ENCODE measurements around the gene ATP2B1. TPM values are rescaled to one million over a fixed set of nuclear protein-coding genes. Genes with fewer than 3 reads are reported as not detected.

Gene ATP2B1
- total RNA-seq, 1 donor from 2014 or later = 48.9 TPM

DNA sequence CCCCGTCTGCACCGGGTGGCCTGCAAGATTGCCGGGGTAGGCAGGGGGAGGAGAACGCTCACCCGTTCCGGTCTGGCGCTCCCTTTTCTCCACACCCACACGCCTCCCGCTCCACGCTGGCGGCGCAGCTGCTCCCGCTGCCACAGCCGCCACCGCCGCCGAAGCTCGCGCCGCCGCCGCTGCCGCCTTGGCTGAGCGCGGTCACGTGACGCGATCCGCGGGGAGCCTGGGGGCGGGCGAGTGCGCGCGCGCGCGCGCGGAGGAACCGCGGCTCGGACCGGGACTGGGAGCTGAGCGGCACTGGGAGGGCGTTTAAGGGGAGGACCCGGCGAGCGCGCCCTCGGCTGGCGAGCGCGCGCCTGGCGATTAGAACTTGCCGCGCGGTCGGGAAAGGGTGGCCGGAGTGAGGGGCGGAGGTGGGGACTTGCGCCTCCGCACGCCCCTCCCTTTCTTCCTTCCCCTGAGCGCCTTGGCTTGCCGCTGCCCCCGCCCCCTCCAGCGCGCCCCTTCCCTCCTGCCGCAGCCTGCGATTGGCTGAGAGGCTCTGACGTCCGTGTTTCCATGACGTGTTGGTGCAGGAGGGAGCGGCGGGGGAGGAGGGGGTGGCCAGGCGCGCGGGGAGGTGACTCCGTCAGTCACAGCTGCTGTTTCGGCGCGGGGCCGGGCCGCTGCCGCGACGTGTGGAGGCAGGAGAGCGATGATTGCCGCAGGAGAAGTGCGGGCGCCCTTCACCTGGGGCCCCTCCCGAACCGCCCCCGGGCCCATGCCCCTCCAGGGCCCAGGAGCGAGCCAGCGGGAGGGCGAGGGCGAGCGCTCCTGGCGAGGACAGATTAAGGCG lies 738 bp upstream of the ATP2B1 start:
- peaks cover 41% of the 10 kb centered on the region for H3K79me2 ChIP-seq (ENCODE audit: insufficient read depth, low read length)
- Mint-ChIP-seq H3K4me1 (ENCODE audit: low read depth, unreplicated experiment) (peaks cover 9% of the 10 kb centered on the region), H3K36me3 (ENCODE audit: low read depth, unreplicated experiment) (no peaks in the 10 kb centered on the region), H3K27me3 (ENCODE audit: low read depth, unreplicated experiment) (no peaks in the 10 kb centered on the region), H3K4me3 (ENCODE audit: unreplicated experiment) (peak overlapping the region; percentile 93), H3K27ac (ENCODE audit: unreplicated experiment) (peak overlapping the region; percentile 69), H3K9me3 (ENCODE audit: unreplicated experiment) (no peaks in the 10 kb centered on the region)
- peak overlapping the region; percentile 93 for H2AFZ ChIP-seq (ENCODE audit: low read depth, low read length)
- H4K20me1 ChIP-seq (ENCODE audit: insufficient read depth, low read length) = peaks cover 27% of the 10 kb centered on the region
- FAIRE-seq (no peak), DNase-seq (ENCODE audit: low read depth) (peak; percentile 97)
- H3K27ac ChIP-seq (ENCODE audit: low read depth, low read length) = peak overlapping the region; percentile 95
- H3K4me1 ChIP-seq (ENCODE audit: insufficient read depth, low read length) = no peaks in the 10 kb centered on the region
- H3K4me2 ChIP-seq (ENCODE audit: low read length) = peak overlapping the region; percentile 91
- TF ChIP-seq EZH2 (IDR thresholded peaks at IDR 0.05; ENCODE audit: insufficient read depth, low read length) = no peak
- TF ChIP-seq, protein P1, sequence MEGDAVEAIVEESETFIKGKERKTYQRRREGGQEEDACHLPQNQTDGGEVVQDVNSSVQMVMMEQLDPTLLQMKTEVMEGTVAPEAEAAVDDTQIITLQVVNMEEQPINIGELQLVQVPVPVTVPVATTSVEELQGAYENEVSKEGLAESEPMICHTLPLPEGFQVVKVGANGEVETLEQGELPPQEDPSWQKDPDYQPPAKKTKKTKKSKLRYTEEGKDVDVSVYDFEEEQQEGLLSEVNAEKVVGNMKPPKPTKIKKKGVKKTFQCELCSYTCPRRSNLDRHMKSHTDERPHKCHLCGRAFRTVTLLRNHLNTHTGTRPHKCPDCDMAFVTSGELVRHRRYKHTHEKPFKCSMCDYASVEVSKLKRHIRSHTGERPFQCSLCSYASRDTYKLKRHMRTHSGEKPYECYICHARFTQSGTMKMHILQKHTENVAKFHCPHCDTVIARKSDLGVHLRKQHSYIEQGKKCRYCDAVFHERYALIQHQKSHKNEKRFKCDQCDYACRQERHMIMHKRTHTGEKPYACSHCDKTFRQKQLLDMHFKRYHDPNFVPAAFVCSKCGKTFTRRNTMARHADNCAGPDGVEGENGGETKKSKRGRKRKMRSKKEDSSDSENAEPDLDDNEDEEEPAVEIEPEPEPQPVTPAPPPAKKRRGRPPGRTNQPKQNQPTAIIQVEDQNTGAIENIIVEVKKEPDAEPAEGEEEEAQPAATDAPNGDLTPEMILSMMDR (IDR thresholded peaks at IDR 0.05; ENCODE audit: insufficient read depth, low read depth, low read length) = no peak
- H3K4me3 ChIP-seq (ENCODE audit: insufficient read depth, low read depth, low read length) = peak overlapping the region; percentile 75
- H3K9ac ChIP-seq (ENCODE audit: low read length) = peak overlapping the region; percentile 94
- H3K36me3 ChIP-seq (ENCODE audit: insufficient read depth, low read length) = no peaks in the 10 kb centered on the region
- no peaks in the 10 kb centered on the region for H3K9me3 ChIP-seq (ENCODE audit: insufficient read depth, low read depth, low read length)
- H3K27me3 ChIP-seq (ENCODE audit: insufficient read depth, low read length) = no peaks in the 10 kb centered on the region

DNA sequence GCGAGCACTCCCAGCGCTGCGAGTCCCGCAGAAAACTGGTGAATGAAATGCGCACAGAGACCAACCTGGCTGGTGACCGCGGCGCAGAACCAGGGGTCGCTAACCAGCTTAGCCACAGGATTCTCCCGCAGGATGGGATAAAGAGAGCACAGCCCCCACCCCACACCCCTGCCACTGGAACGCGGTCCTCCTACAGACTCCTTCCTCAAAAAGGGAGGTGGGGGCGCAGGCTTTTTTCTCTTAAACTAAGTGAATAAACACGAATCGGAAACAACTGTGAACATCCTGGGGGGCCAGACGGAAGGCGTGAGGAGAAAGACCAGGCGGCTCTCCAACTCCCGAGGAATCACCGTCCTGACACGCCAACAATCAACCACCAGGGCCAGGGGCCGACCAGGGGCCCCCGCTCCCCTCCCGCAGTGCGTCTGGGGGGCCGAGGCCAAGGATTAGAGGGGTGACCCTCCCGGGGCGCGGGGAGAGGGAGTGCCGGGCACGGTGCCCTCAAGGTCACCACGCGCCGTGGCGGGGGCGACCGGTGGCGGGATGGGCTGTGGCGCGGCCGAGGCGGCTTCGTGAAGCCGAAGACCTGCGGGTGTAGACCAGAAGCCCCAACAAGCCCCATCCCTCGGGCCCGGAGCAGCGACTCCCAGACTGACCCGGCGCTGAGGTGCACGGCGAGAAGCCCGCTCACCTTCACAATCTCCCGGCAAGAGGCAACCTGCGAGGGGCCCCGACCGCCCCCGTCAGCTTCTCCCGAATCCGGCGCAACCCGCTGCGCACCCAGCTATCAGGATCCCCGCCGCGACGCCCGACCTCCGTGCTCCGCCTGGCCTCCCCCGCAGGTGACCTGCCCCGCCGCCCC lies 704 bp downstream of the ATP2B1 start:
- H3K79me2 ChIP-seq (ENCODE audit: insufficient read depth, low read length) = peaks cover 55% of the 10 kb centered on the region
- H3K27me3 ChIP-seq (ENCODE audit: insufficient read depth, low read length) = no peaks in the 10 kb centered on the region
- no peak for FAIRE-seq
- H3K27me3 Mint-ChIP-seq (ENCODE audit: low read depth, unreplicated experiment) = no peaks in the 10 kb centered on the region
- no peaks in the 10 kb centered on the region for H3K36me3 Mint-ChIP-seq (ENCODE audit: low read depth, unreplicated experiment)
- DNase-seq (ENCODE audit: low read depth) = no peak
- H3K4me1 Mint-ChIP-seq (ENCODE audit: low read depth, unreplicated experiment) = peaks cover 13% of the 10 kb centered on the region
- H3K4me3 ChIP-seq (ENCODE audit: insufficient read depth, low read depth, low read length) = peak overlapping the region; percentile 74
- H3K27ac ChIP-seq (ENCODE audit: low read depth, low read length) = peak overlapping the region; percentile 95
- H3K4me3 Mint-ChIP-seq (ENCODE audit: unreplicated experiment) = peak overlapping the region; percentile 99
- H3K9ac ChIP-seq (ENCODE audit: low read length) = peak overlapping the region; percentile 94
- peak overlapping the region; percentile 91 for H3K4me2 ChIP-seq (ENCODE audit: low read length)
- TF ChIP-seq EZH2 (IDR thresholded peaks at IDR 0.05; ENCODE audit: insufficient read depth, low read length) = no peak
- TF ChIP-seq, protein P1 (IDR thresholded peaks at IDR 0.05; ENCODE audit: insufficient read depth, low read depth, low read length) = no peak
- H4K20me1 ChIP-seq (ENCODE audit: insufficient read depth, low read length) = peaks cover 41% of the 10 kb centered on the region
- H3K27ac Mint-ChIP-seq (ENCODE audit: unreplicated experiment) = peak overlapping the region; percentile 96
- H3K4me1 ChIP-seq (ENCODE audit: insufficient read depth, low read length) = no peaks in the 10 kb centered on the region
- H3K9me3 Mint-ChIP-seq (ENCODE audit: unreplicated experiment) = no peaks in the 10 kb centered on the region
- H3K36me3 ChIP-seq (ENCODE audit: insufficient read depth, low read length) = no peaks in the 10 kb centered on the region
- peak overlapping the region; percentile 93 for H2AFZ ChIP-seq (ENCODE audit: low read depth, low read length)
- no peaks in the 10 kb centered on the region for H3K9me3 ChIP-seq (ENCODE audit: insufficient read depth, low read depth, low read length)
